Forelimb muscle (tissue), 1 donor: ENCODE results near the gene ARFGEF3. TPM values are rescaled to one million over a fixed set of nuclear protein-coding genes. Genes with fewer than 3 reads are reported as not detected.
"Not testable (repeated sequence)": the region's sequence is repeated elsewhere in the genome, so short reads cannot be mapped to it uniquely, and the experiment has no call there.

Source experiments
- DNase-seq: peaks from one replicate; pipeline ENCODE4 v3.0.0-alpha.2; 2013; ENCODE audit warnings: low read depth
- polyA plus RNA-seq: library from polyadenylated mRNA; unstranded; fragments of 120-200 nt; gene quantifications from one replicate; pipeline ENCODE4 v1.2.1, GENCODE V29; 2013; ENCODE audit not compliant: insufficient read length

ARFGEF3 gene, protein sequence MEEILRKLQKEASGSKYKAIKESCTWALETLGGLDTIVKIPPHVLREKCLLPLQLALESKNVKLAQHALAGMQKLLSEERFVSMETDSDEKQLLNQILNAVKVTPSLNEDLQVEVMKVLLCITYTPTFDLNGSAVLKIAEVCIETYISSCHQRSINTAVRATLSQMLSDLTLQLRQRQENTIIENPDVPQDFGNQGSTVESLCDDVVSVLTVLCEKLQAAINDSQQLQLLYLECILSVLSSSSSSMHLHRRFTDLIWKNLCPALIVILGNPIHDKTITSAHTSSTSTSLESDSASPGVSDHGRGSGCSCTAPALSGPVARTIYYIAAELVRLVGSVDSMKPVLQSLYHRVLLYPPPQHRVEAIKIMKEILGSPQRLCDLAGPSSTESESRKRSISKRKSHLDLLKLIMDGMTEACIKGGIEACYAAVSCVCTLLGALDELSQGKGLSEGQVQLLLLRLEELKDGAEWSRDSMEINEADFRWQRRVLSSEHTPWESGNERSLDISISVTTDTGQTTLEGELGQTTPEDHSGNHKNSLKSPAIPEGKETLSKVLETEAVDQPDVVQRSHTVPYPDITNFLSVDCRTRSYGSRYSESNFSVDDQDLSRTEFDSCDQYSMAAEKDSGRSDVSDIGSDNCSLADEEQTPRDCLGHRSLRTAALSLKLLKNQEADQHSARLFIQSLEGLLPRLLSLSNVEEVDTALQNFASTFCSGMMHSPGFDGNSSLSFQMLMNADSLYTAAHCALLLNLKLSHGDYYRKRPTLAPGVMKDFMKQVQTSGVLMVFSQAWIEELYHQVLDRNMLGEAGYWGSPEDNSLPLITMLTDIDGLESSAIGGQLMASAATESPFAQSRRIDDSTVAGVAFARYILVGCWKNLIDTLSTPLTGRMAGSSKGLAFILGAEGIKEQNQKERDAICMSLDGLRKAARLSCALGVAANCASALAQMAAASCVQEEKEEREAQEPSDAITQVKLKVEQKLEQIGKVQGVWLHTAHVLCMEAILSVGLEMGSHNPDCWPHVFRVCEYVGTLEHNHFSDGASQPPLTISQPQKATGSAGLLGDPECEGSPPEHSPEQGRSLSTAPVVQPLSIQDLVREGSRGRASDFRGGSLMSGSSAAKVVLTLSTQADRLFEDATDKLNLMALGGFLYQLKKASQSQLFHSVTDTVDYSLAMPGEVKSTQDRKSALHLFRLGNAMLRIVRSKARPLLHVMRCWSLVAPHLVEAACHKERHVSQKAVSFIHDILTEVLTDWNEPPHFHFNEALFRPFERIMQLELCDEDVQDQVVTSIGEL (N-terminal part only)
- 1.7 TPM for polyA plus RNA-seq

DNA sequence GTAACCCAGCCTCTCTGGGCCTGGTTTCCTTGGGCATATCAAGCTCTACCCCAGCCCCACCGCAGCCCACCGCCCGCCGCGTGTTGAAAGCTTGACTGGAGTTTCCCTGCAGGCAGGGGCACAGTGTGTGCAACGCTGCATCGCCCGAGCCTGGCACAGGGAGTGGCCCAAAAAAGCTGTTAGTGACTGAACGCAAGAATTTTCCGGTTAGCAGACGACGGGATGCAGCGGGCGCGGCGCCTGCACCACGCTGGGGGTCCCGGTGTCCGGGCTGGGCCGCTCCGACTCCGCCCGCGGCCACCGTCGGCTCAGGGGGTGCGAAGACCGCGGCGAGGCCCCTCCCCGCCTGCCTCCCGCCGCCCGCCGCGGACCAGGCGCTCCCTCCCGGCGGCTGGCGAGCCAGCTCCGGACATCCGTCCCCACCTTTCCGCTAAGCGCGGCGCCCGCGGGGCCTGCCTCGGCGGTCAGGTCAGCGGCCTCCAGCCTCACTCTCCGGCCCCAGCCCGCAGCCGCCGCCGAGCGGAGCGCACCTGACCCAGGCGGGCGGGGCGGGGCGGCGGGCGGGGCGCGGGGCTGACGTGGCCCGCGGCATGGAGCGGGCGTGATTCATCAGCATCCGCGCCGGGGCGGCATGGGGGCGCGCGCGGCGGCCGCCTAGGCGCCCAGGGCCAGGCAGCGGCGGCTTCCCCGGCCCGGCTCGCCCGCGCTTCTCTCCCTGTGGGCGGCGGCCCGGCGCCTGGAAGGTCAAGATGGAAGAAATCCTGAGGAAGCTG lies at the start of gene ARFGEF3:
Gene ARFGEF3 (plus strand): TSS at position 602 of the 773 bp plus-strand sequence. CDS start 148 bp downstream, at position 750.
- no peak for DNase-seq

DNA sequence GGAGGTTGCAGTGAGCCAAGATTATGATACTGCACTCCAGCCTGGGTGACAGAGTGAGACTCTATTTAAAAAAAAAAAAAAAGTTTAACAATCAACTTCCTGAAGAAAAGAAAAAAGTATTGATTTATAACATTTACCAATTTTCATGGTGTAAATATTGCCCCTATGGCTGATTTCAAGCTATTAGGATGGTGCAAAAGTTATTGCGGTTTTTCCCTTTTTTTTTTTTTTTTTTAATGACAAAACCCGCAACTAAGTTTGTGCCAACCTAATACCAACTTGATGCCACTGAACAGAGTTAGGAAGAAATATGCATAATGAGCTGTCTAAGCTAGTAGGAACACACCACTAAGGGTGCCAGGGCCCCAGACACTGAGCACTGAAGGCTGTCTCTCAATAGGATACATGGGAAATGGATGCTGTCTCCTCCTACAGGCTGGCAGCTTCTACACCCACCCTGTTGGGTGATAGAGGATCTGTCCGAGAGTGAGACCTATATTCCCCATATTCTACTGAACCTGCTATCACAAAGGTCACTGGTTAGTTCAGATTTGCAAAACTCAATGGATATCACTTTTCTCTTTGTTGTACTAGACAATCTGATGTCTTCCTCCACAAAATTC lies 48.0 kb upstream of the ARFGEF3 start:
- no peak for DNase-seq

DNA sequence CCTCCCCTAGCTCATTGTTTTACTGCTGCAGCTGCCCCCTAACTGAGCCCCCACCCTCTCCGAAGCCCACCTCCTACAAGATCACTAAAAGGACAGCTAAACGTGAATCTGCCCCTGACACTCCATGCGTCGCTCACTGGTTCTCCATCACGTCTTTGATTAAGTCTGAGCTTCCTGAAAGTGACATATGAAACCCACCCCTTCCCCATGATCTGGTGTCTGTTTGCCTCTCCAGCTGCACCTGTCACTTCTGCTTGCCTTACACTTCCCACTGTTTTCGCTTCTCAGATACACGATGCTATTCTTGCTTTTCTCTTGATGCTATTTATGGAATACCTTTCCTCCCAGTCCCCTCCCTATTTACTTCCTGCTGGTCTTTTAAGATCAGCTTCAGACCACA lies 46.5 kb upstream of the ARFGEF3 start:
- DNase-seq: no peak

DNA sequence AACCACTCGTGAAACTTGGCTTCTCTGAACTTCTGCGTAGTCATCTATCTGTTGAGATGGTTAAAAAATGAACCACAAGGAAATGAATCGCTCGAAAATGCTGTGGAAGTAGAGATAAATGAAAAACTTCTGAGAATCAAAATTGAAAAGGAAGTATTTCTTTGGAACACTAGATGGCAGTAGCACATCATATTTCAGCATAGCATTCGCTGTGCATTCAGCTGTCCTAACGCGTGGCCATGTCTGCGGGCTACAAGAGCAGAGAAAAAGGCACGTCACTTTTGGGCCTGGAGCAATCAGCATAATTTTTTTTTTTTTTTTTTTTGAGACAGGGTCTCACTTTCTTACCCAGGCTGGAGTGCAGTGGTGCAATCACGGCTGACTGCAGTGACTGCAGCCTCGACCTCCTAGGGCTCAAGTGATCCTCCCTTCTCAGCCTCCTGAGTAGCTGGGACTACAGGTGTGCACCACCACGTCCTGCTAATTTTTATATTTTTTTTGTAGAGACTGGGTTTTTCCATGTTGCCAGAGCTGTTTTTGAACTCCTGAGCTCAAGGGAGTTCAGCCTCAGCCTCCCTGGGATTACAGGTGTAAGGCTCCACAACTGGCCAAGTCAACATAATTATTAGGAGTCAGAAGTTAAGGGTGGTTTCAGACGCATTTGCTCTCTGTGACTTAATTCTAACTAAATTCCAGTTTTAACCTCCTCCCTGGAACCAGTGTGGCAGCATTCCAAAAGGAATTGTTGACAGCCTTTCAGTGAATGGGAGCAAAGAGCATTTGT lies 45.7 kb upstream of the ARFGEF3 start:
- peak; percentile 62 for DNase-seq

DNA sequence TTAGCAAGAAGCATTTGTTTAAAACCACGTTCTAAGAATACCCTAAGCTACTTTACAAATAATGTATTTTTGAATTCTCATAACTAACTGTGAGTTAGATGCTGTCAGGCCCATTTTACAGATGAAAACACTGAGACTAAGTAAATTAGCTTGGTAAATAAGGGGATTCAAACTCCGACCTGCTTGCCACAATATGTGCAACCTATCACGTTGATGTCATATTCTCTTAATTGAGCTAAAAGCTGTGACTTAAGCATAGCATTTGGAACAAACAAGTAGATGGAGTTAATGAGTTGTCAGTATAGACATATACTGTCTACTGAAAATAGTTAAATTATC lies 45.1 kb upstream of the ARFGEF3 start:
- DNase-seq: no peak

DNA sequence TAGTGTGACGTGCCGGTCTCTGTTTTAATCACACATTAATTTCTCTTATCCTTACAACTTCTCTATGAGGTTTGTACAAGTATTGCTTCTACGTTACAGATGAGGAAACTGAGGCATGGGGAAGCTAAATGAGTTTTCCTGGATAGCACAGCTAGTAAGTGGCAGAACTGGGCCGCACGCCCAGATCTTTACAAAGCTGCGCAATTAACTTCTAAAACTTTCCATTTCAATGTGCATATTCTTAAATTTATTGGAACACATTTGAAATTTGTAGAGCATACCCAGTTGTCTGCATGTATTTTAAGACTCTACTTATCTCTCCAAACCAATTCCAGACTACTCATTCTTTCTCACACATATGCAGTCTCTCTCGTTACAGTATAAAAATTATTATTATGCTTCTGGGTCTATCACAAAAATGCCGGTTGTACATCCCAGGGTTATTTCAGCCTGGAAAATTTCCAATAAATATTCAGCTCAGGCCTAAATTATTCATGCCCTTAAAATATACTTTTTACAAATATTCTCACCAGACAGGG lies 44.3 kb upstream of the ARFGEF3 start:
- no peak for DNase-seq

DNA sequence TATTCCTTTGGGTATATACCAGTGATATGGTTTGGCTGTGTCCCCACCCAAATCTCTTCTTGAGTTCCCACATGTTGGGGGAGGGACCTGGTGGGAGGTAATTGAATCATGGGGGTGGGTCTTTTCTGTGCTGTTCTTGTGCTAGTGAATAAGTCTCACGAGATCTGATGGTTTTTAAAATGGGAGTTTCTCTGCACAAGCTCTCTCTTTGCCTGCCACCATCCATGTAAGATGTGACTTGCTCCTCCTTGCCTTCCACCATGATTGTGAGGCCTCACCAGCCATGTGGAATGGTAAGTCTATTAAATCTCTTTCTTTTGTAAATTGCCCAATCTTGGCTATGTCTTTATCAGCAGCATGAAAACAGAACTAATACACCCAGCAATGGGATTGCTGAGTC lies 42.5 kb upstream of the ARFGEF3 start:
- not testable (repeated sequence) for DNase-seq

DNA sequence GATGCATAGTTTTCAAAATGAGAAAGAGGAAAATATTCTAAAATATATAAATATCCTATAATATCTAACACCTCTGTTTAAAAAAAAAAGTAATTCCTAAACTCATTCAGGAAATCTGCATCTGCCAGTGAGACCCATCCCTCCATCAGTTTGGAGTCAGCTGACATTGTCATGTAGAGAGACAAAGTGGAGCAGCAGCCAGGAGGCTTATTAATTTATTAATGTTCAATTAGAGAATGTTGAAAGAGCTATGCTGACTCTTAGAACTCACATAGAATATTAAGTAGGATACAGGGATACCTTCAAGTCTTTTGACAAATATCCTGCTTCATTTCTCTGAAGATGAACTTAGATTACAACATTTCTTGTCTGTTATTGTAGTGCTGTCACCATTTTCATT lies 41.8 kb upstream of the ARFGEF3 start:
- no peak for DNase-seq

DNA sequence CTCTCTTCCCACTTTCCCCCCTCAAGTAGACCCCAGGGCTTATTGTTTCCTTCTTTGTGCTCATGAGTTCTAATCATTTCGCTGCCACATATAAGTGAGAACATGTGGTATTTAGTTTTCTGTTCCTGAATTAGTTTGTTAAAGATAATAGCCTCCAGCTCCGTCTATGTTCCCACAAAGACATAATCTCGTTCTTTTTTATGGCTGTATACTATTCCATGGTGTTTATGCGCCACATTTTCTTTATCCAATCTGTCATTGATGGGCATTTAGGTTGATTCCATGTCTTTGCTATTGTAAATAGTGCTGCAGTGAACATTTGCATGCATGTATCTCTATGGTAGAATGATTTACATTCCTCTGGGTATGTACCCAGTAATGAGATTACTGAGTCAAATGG lies 37.6 kb upstream of the ARFGEF3 start:
- no peak for DNase-seq

DNA sequence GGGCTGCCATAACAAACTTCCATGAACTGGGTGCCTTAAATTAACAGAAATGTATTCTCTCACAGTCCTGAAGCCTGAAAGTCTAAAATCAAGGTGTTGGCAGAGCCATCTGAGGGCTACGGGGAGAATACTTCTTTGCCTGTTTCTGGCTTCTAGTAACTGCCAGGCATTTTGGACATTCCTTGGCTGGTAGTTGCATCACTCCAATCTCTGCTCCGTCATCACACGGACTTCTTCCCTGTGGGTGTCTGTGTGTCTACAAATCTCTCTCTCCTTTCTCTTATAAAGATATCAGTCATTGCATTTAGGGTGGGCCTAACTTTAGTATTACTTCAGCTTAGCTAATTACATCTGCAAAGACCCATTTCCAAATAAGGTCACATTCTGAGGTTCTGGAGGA lies 33.6 kb upstream of the ARFGEF3 start:
- DNase-seq: no peak

DNA sequence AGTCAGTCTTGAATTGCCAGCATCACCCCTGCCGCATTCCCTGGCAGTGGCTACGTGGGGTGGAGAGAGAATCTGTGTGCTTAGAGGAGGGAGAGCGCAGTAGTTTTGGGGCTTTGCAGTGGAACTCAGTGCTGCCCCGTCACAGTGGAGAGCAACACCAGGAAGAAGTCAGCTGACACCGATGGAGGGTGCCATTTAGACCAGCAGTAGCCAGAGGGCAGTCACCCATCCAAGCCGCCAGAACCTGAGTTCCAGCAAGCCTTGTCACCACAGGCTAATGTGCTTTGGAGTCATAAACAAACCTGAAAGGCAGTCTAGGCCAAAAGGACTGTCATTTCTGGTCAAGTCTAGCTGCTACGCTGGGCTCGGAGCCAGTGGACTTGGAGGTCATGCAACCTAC lies 32.5 kb upstream of the ARFGEF3 start:
- no peak for DNase-seq

DNA sequence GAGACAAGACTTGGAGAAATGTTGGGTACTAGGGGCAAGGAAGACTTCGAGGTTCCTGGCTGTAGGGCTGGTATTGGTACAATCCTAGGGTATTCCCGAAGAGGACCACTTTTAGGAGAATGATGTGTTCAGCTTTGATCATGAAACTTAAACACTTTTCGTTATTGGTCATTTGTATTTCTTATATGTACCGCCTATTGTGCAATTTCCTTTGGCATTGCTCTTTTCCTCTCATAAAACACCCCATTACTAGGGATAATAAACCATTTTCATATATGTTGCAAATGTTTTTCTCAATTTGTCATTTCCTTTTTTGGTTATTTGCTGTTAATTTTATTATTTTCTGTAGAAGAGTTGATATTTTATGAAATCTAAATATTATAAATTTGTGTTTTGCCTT lies 18.9 kb upstream of the ARFGEF3 start:
- DNase-seq: no peak

DNA sequence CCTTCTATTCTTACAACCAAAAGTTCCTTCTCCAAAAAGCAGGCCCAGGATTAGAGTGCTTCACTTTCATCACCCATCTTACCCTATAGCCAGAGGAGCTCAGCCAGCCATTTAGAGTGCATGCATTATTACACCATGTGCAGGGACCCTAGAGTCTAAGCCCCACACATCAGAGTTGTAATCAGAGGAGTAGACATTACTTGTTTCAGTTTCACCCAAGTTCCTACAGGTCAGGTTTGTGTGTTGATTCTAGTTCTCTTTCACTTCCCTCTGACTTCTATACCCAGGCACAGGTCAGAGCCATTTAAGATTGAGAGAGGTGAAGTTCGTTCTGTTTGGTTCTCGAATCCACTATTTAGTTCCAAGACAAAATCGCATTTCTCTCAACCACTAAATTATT lies 16.3 kb upstream of the ARFGEF3 start:
- DNase-seq: no peak

DNA sequence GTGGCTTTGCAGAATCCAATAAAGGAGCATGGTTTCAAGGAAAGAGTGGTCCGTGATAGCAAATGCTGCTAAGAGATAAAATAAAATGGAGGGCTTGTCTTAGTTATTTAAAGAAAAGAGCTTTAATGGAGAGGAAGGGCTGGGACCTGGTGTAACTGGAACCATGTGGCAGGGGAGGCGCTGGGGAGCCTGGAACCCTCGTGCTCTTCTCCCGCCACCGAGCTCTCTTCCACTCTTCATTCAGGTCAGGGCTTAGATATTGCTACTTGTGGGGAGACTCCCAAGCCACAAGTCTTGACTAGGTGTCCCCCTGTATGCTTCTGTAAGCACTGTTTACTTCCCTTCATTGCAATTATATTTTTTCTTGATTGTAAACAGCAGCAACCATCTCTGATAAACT lies 15.2 kb upstream of the ARFGEF3 start:
- no peak for DNase-seq

DNA sequence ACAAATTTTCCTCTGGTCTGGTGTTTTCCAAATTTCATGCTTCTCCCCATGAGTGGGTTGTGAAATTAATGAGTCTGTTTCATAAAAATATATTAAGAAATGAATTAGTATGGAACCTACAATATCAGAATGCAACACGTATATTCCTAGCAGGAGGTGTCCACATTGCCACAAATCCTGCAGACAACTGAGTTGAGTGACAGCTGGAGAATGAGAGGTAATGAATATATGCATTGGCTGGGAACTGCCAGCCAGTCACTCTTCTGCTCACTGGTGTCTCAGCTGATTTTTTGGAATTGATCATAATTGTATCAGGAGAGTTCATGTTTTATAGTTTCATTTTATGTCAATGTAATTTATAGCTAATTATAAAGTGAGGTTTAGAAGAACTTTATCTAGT lies 6.3 kb upstream of the ARFGEF3 start:
- no peak for DNase-seq

DNA sequence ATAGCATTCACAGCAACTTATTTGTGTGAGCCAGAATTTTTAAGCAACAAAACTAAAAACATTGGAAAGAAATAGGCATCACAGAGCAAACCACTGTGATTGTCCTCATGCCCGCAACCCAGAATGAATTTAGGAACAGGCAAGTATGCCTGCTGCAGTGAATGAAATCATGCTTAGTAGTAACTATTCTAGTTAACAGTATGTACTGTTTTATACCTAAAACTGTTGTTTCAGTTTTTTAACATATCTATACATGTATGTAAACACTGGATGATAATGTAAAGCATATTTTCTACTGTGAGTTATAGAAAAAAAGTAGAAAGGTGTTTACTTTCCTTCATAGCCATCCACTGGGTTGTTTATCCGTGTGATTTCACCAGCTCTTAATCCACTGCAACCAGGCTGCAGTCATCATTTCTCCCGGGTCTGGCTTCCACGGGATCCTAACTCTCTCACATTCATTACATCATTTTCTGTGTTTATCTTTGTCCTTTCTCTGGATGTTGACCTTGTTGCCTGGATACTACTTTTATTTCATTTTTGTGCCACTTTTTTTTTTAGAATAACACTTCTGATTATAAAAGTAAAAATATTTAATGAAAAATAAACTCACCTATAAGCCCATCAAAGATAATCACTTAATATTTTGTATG lies 3.6 kb upstream of the ARFGEF3 start:
- DNase-seq: no peak

DNA sequence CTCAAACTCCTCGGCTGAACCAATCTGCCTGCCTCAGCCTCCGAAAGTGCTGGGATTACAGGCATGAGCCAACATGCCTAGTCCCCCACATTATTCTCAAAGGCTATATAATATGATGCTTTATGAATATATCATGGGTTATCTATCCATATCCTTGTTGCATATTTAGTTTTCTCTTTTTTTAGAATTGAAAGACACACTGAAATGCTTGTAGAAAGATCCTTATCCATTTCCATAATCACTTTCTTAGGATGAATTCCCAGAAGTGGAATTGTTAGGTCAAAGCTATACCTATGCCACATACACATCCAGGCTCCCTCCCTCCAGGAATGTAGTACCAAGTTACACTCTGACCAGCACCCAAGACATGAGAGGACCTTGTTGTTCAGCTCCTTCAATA lies 2.5 kb upstream of the ARFGEF3 start:
- no peak for DNase-seq

DNA sequence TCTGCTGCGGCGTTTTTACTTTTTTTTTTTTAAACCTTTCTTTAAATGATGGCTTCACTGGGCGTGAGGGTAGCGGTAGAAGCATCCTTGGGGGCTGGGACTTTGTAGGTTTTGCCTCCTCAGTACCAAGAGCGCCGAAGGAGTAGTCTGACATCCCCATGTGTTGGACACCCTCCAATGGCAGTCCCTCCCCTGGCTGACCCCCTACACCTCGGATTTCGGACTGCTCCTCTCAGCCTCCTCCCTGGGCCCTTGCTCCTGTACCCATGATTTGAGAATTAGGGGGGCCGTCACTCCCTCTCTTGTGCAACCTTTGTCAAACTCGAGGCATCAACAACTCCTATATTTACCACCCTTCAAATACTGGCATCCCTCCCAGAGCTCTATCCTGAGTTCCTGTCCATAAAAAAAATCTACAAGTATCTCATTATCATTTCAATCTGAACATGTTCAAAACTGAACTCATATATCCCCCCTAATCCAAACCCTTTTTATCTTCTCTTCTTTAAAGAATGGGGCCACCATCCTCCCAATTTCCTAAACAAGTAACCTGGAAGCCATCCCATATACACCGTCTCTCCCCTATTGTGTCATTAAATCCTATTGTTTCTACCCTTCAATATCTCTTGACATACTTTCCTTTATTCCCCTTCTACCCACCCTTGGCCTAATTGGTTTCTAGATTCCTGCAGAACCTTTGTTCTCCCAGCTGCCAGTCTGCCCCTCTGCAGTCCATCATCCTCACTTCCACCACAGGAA lies 1.2 kb upstream of the ARFGEF3 start:
- DNase-seq: no peak

DNA sequence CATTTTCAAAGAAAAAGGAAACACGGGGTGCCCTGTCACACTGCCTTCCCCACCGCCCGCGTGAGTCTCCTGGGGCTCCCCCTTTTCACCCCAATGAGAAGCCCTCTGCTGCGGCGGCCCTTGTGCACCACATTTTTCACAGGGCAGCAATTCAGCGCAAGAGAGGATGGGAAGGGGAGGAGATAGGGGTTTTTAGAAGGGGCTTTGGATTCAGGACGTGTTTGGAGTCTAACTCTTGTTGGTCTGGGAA lies 726 bp upstream of the ARFGEF3 start:
- no peak for DNase-seq
